ENCODE data around the gene WDR6.

Gene WDR6

GRCh38 chr3:49007068-49007770, at the start of gene WDR6:
TSS of gene WDR6 (plus strand) at chr3:49007391. CDS start at chr3:49007432, 41 bp downstream.
- DNase-seq (ENCODE audit: low read depth), result peak; percentile 96

DNA sequence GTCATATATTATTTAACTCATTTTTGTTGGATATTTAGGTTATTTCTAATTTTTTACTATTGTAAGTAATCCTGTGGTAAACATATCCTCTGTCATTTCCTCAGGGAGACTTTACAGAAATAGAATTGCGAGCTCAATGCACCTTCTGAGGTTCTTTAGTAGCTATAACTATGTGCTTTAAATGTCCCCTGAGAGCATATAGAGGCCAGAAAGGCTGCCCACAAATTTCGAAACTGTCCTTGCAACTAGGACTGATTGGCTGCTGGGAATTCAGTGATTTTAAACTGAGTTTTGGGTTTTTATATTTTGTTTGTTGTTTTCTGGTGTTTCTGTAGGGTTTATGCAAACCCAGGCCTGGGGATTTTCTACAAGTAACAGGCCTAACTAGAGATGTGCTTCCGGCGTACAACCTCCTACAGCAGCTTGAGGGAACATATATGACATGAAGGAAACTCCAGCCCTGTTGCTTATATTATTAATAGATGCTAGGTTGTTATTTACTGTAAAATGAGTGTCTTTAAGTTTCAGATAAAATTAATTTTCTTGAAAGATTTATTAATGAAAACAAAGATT, 46.3 kb upstream of the WDR6 start:
- DNase-seq (ENCODE audit: low read depth), result no peak

- no peak for DNase-seq (ENCODE audit: low read depth)
Measured at GRCh38 chr3:48962340-48962739, 44.9 kb upstream of the WDR6 start.

GRCh38 chr3:48962939-48963338, 44.3 kb upstream of the WDR6 start:
- DNase-seq (ENCODE audit: low read depth), result no peak

DNA sequence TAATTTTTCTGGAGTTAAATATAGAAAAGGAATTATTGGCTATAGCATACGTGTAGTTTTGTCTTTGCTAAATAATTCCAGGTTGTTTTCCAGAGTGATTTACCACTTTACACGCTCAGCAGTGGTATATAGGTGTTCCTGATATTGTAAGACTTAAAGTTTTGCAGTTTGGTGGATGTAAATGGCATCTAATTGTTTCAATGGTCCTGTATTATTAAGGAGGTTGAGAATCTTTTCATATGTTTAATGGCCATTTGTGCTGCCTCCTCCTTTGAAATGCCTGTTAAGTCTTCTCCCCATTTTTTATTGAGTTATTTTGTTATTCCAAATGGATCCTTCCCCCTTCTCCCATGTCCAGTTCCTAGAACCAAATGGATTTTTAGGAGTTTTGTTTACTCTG, 43.6 kb upstream of the WDR6 start:
- no peak for DNase-seq (ENCODE audit: low read depth)

GRCh38 chr3:48966367-48966766, 40.8 kb upstream of the WDR6 start:
- no peak for DNase-seq (ENCODE audit: low read depth)

DNA sequence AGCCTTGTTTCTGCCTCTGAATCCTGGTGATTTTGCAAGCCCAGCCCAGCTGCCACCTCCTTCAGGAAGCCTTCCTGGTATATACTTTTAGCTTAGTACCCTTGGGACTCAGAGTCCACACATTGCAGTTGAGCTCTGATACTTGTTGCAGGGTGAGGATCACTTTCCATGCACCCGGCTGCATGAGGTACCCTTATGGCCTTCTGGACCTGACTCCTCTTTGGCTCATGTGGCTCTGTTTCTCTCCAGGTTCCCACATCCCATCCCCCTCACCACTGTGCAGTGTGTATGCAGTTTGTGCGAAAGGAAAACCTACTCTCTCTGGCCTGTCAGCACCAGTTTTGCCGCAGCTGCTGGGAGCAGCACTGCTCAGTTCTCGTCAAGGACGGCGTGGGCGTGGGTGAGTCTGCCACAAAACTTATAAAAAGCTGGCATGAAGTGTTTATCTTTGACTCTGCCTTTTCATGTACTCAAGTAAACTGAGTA, 40.3 kb upstream of the WDR6 start:
- no peak for DNase-seq (ENCODE audit: low read depth)

GRCh38 chr3:48970586-48970985, 36.6 kb upstream of the WDR6 start:
- DNase-seq (ENCODE audit: low read depth), result no peak

- DNase-seq (ENCODE audit: low read depth), result no peak
Measured at GRCh38 chr3:48974076-48974864, 32.9 kb upstream of the WDR6 start.

GRCh38 chr3:48979451-48979850, 27.7 kb upstream of the WDR6 start:
- no peak for DNase-seq (ENCODE audit: low read depth)

GRCh38 chr3:48980295-48980694, 26.9 kb upstream of the WDR6 start:
- DNase-seq (ENCODE audit: low read depth), result no peak

DNA sequence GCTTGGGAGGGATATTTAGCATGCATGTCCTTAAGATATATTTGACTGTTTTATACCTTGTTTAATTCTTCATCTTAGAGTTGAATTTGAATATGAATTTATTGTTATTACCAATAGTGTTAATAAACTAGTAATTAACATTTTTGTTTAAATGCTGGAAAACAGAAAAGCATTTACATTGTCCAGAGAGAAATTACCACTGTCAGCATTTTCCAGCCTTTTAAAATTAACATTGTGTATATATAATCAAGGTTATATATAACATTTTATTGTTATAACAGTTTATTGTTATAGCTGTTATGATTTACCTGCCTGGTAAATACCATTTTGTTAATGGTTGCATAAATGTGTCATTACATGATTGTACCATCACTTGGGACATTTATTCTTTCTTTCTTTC, 25.2 kb upstream of the WDR6 start:
- DNase-seq (ENCODE audit: low read depth), result no peak

DNA sequence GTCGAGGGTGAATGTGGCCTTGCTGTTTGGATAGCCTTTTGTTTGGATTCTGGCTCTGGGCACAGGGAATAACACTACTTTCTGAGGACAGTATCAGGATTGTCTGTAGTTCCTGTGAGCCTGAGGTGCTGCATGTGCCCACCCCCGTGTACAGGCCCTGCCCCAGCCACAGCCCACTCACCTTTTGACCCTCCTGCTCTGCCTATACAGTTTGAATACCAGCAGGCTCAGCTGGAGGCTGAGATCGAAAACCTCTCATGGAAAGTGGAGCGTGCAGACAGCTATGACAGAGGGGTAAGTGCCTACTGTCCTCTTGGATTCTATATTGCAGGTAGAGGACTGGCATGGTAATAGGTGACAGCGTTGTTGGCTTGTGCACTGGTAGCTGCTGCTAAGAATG, 24.5 kb upstream of the WDR6 start:
- no peak for DNase-seq (ENCODE audit: low read depth)

DNA sequence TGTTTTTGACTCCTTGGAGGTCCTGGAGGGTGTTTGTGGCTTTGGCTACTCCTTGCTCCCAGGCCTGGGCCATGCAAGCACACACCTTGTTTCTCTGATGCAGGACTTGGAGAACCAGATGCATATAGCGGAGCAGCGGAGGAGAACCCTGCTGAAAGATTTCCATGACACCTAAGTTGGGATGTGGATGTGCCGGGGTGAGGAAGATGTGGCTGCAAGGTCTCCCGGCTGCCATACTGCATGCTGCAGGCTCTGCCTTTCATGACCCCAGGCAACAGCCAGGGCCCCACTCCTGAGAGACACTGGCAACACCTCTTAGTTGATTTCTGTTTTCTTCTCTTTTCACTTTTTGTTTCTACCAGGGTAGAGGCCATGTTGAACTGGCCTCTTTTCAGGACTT, 24.1 kb upstream of the WDR6 start:
- no peak for DNase-seq (ENCODE audit: low read depth)

DNA sequence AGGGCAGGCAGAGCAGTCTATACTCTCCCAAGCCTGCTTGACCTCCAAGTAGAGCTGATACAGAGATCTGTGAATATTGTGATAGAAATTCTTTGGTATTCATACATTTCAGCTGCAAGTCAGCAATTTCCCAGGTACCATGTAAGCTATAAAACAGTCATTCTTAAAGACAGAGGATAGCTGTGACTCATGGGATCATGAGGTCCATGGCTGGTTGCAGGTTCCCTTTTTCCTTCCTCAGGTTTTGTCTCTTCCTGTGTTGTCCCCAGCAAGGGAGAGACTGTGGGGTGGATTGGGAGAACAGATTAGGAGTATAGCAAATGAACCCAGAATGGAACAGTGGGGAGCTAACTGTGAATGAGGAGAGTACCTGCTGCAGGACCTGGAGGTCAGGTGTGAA, 22.5 kb upstream of the WDR6 start:
- DNase-seq (ENCODE audit: low read depth), result no peak

DNA sequence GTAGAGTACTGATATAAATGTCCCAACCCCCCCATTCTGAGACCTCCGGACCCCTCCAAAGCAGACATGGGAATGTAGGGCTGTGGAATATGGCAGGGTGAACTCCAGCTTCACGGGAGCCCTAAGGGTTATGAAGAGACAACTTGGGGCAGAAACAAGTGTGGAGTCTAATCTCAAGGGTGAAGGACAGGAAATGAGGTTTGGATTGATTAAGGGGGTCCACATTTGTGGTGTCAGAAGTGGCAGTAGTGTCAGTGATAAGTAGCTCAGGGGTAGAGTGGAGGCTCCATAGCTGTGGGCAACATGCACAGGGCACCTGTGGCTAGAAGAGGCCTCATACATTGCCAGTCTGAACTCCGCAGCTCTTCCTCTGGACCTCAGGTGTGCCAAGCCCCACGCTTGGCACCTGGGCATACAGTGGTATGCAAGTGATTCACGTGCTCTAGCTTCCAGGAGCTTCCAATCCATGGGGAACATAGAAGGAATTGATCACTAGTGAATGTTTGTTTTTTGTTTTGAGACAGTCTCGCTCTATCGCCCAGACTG, 21.3 kb upstream of the WDR6 start:
- DNase-seq (ENCODE audit: low read depth), result no peak

DNA sequence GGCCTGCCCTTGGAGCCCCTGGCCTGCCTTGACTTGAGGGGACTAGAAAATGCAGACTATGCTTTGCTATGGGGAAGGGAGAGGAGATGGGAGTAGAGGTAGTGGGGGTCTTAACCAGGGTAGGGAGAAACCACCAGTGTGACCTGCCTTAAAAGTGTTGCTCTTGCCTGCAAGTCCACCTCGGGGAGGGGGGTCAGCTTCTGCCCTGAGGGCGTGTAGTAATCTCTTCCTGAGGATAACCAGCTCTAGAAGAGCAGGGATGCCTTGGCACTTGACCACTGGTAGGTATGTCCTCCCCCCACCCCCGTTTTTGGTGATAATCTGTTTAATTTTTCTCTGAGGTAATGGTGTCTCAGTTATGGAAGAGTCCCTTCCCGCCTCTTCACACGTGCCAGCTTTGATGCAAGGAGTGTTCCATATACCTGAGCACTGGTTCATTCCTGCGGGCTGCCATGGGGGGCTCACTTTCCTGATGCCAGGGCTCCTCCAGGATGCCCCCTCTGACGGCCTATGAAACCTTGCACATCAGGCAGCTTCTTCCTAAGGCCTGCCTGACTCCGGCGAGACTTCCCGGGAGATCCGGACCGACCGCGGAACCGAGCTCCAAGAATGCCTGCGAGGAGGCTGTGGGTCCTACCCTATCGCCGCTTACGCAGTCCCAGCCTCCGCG, 17.9 kb upstream of the WDR6 start:
- no peak for DNase-seq (ENCODE audit: low read depth)

- DNase-seq (ENCODE audit: low read depth), result peak; percentile 73
Measured at GRCh38 chr3:48989796-48990635, 17.2 kb upstream of the WDR6 start, which contains the start of gene P4HTM. TSS of gene P4HTM (plus strand) at chr3:48990241. CDS start at chr3:48990257, 16 bp downstream.

GRCh38 chr3:48990636-48991469, 16.3 kb upstream of the WDR6 start:
- DNase-seq (ENCODE audit: low read depth), result no peak

DNA sequence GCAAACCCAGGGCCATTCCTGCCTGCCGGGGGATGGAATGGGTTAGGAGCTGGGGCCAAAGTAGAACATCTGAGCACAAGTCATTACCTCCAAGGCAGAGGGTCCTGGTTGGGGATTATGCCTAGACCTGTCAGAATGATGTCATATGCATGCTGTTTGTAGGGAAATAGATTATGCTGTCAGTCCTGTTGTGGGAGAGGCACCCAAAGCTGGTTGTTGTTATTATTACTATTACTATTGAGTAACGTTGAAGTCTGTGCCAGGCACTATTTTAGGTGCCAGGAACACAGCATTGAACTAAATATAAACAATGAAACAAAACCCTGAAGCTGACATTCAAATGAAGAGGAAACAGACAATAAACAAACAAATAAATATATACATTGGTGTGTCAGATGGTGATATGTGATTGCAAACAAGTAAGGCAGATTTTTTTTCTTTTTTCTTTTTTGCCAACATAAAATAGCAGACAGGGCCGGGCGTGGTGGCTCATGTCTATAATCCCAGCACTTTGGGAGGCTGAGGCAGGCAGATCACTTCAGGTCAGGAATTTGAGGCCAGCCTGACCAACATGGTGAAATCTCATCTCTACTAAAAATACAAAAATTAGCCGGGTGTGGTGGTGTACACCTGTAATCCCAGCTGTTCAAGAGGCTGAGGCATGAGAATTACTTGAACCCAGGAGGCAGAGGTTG, 15.2 kb upstream of the WDR6 start:
- DNase-seq (ENCODE audit: low read depth), result no peak
